Panc1 (cell line): ENCODE results near the gene TTLL11. TPM values are rescaled to one million over a fixed set of nuclear protein-coding genes. Genes with fewer than 3 reads are reported as not detected.

Source experiments
- ATAC-seq: fragments of 200-7000 bp; cut with Tn5 transposase; 2 replicates; pipeline ENCODE4 v1.9.1; 2020; ENCODE audit warnings: mild to moderate bottlenecking, moderate library complexity
- BruUV-seq: library from RNA; stranded (reverse); fragments of 400-500 nt; replicated peaks from 2 replicates; lab custom pipeline; 2021; lab: Mats Ljungman, UMichigan
- CTCF ChIA-PET: fragments of 300-600 bp; sonication (Branson Sonifier 250); formaldehyde crosslinking; loops from one replicate; lab custom pipeline; 2022; ENCODE audit warnings: antibody characterized with exemption; lab: Charles Lee
- POLR2A ChIA-PET: fragments of 300-600 bp; sonication (Branson Sonifier 250); formaldehyde crosslinking; loops from one replicate; lab custom pipeline; 2022; ENCODE audit warnings: antibody characterized with exemption; lab: Charles Lee
- DNase-seq: peaks from one replicate; pipeline ENCODE4 v3.0.0-alpha.2; 2010; ENCODE audit warnings: low read depth, low spot score
- H3K27ac ChIP-seq: 2 replicates; pipeline ENCODE4 v1.5.1; 2011; ENCODE audit warnings: mild to moderate bottlenecking, low read length, inconsistent platforms
- H3K27me3 ChIP-seq: fragments of 200-500 bp; sonication (Bioruptor generic); 2 replicates; pipeline ENCODE4 v1.6.0; 2014; ENCODE audit warnings: low read length, inconsistent platforms; ENCODE audit not compliant: control insufficient read depth, insufficient read depth
- H3K36me3 ChIP-seq: fragments of 200-500 bp; sonication (Bioruptor generic); 2 replicates; pipeline ENCODE4 v1.5.1; 2014; ENCODE audit warnings: inconsistent platforms, mild to moderate bottlenecking, low read length, moderate library complexity; ENCODE audit not compliant: control insufficient read depth, insufficient read depth
- H3K4me1 ChIP-seq: 2 replicates; pipeline ENCODE4 v1.5.1; 2011; ENCODE audit warnings: inconsistent platforms, mild to moderate bottlenecking, low read length, moderate library complexity; ENCODE audit not compliant: control insufficient read depth, insufficient read depth
- H3K4me3 ChIP-seq, 2 experiments: 2 replicates each; pipeline ENCODE4 v1.5.1; 2011 to 2012; ENCODE audit warnings: low read depth in 2 of 2, low read length in 2 of 2, mild to moderate bottlenecking in 2 of 2, inconsistent platforms in 1 of 2, moderate library complexity in 1 of 2
- H3K9me3 ChIP-seq: fragments of 200-500 bp; sonication (Bioruptor generic); 2 replicates; pipeline ENCODE4 v1.5.1; 2014; ENCODE audit warnings: low read depth, mild to moderate bottlenecking, inconsistent platforms, low read length, moderate library complexity; ENCODE audit not compliant: control insufficient read depth, insufficient read depth
- POLR2AphosphoS5 ChIP-seq: IDR thresholded peaks from 2 replicates; pipeline ENCODE4 v1.6.1; 2012; ENCODE audit warnings: mild to moderate bottlenecking, low read depth, low read length, moderate library complexity
- SIN3A ChIP-seq: IDR thresholded peaks from 2 replicates; pipeline ENCODE4 v1.6.1; 2012; ENCODE audit warnings: low read depth, mild to moderate bottlenecking, low read length, moderate library complexity, borderline replicate concordance; ENCODE audit not compliant: insufficient read depth
- TCF7L2 ChIP-seq: IDR thresholded peaks from 2 replicates; pipeline ENCODE4 v1.6.1; 2011; ENCODE audit warnings: mild to moderate bottlenecking, low read depth, low read length, inconsistent platforms
- in situ Hi-C: cut with HindIII; loops from 2 replicates; pipeline ENCODE4 v1.10.0; 2016; ENCODE audit warnings: low sequenced_read_pairs, low pct_unique_long_range_greater_than_20kb
- intact Hi-C: fragments of 100-400 bp; cut with micrococcal nuclease; formaldehyde crosslinking; loops from one replicate; pipeline ENCODE4 v1.10.0; 2022; ENCODE audit not compliant: unreplicated experiment
- total RNA-seq: library from RNA; stranded (reverse); gene quantifications from one replicate; pipeline ENCODE4 v1.2.1, GENCODE V29; 2021; ENCODE audit not compliant: unreplicated experiment
- TF ChIP-seq, protein P1 (sequence below), 2 experiments: IDR thresholded peaks; 2 replicates each; pipeline ENCODE4 v1.6.1; 2011 to 2012; ENCODE audit warnings: low read depth in 2 of 2, control low read depth in 1 of 2, low read length in 1 of 2, mild to moderate bottlenecking in 1 of 2, moderate library complexity in 1 of 2; ENCODE audit not compliant: insufficient read depth in 1 of 2
- TF ChIP-seq, protein P2 (sequence below): fragments of 450-650 bp; IDR thresholded peaks from 2 replicates; pipeline ENCODE4 v1.5.1; 2017; ENCODE audit warnings: mild to moderate bottlenecking

Gene TTLL11
- total RNA-seq, 1 experiment from 2014 or later, result 1.1 TPM

DNA sequence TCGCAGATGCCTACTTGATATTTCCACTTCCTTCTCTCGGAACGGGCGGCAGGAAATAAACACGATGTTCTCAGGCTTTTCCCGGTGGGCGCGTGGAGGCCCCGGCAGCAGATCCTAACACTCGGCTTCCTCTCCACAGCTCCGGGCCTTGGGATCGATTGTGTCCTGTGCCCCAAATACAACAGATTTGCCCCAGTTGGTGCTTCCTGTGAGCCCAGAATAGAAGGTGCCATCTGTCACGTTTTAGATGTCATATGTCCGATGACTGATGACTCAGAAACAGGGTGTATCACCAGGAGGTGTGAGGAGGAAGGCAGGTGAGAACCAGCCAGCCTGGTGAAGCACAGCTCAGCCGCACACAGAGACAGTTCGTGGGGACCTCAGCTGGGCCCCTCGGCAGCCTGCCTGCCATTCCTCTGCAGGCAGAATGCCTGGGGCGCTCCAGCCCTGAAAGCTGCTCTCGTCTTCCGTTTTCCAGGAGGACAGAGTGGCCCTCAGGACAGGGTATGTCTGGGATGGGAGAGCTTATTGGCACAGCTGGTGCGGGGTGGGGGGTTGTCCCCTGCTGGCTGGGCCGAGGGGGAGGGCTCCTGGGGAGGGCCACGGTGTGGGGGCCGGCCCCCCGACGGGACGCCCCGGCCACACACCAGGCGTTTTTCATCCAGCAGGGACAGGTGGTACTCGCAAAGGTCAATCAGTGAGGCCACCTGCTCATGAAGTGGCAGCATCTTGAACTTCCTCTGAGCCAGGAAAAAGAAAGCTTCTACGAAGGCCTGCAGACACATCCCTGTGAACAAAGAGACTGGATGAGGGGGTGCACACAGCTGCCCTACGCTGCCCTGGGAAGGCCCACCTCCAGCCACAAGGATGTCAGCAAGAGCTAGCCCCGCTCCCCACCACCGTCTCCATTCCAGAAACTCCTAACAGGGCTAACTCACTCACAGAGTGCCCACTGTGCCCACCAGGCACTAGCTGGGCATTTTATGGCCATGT, 270.7 kb downstream of the TTLL11 start:
- Histone ChIP-seq H3K27ac (no peak overlapping the region), H3K4me3 (no peak overlapping the region), H3K27me3 (no peaks in the 10 kb centered on the region), H3K36me3 (no peaks in the 10 kb centered on the region), H3K4me1 (no peaks in the 10 kb centered on the region), H3K9me3 (no peaks in the 10 kb centered on the region)
- ChIA-PET CTCF (no interaction called here), POLR2A (interaction anchor here (0.7 kb wide), 1 partner anchor 34 kb away, joined by 3 read pairs; no protein-coding TSS in a partner anchor)
- ATAC-seq (no peak), DNase-seq (no peak)
- TF ChIP-seq TCF7L2, result no peak
- TF ChIP-seq, protein P1, sequence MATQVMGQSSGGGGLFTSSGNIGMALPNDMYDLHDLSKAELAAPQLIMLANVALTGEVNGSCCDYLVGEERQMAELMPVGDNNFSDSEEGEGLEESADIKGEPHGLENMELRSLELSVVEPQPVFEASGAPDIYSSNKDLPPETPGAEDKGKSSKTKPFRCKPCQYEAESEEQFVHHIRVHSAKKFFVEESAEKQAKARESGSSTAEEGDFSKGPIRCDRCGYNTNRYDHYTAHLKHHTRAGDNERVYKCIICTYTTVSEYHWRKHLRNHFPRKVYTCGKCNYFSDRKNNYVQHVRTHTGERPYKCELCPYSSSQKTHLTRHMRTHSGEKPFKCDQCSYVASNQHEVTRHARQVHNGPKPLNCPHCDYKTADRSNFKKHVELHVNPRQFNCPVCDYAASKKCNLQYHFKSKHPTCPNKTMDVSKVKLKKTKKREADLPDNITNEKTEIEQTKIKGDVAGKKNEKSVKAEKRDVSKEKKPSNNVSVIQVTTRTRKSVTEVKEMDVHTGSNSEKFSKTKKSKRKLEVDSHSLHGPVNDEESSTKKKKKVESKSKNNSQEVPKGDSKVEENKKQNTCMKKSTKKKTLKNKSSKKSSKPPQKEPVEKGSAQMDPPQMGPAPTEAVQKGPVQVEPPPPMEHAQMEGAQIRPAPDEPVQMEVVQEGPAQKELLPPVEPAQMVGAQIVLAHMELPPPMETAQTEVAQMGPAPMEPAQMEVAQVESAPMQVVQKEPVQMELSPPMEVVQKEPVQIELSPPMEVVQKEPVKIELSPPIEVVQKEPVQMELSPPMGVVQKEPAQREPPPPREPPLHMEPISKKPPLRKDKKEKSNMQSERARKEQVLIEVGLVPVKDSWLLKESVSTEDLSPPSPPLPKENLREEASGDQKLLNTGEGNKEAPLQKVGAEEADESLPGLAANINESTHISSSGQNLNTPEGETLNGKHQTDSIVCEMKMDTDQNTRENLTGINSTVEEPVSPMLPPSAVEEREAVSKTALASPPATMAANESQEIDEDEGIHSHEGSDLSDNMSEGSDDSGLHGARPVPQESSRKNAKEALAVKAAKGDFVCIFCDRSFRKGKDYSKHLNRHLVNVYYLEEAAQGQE (IDR thresholded peaks at IDR 0.05; ENCODE audit: insufficient read depth in 1 of 2, low read depth in 2 of 2, low read length in 1 of 2), result no peak
- TF ChIP-seq, protein P2, sequence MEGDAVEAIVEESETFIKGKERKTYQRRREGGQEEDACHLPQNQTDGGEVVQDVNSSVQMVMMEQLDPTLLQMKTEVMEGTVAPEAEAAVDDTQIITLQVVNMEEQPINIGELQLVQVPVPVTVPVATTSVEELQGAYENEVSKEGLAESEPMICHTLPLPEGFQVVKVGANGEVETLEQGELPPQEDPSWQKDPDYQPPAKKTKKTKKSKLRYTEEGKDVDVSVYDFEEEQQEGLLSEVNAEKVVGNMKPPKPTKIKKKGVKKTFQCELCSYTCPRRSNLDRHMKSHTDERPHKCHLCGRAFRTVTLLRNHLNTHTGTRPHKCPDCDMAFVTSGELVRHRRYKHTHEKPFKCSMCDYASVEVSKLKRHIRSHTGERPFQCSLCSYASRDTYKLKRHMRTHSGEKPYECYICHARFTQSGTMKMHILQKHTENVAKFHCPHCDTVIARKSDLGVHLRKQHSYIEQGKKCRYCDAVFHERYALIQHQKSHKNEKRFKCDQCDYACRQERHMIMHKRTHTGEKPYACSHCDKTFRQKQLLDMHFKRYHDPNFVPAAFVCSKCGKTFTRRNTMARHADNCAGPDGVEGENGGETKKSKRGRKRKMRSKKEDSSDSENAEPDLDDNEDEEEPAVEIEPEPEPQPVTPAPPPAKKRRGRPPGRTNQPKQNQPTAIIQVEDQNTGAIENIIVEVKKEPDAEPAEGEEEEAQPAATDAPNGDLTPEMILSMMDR, result no peak
- BruUV-seq, result no TSS peak
- intact Hi-C loops (no loop called here), in situ Hi-C loops (no loop called here)

DNA sequence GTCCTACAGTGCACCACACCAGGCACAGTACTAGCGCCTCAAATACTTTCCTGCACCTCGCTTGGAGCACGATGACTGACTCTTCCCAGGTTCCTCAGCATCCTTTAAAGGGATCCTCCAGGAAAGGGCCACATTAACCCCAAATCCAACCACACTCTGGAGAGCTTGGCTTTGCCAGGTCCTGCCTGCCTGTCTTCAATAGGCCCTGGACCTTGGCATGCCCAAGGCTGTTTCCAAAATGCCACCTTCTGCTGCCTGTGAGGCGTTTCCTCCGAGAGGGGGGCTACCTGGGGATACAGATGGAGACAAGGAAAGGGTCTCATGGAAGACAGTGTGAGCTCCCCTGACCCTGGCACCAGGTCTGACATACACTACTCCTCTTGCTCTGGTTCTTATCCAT, 271.8 kb downstream of the TTLL11 start:
- no peak overlapping the region for H3K4me3 ChIP-seq
- BruUV-seq, result no TSS peak
- H3K9me3 ChIP-seq, result no peaks in the 10 kb centered on the region
- in situ Hi-C loops, result no loop called here
- TF ChIP-seq SIN3A, result no peak
- TF ChIP-seq POLR2AphosphoS5, result no peak
- TF ChIP-seq, protein P2, result no peak
- TF ChIP-seq TCF7L2, result no peak
- TF ChIP-seq, protein P1 (IDR thresholded peaks at IDR 0.05; ENCODE audit: insufficient read depth in 1 of 2, low read depth in 2 of 2, low read length in 1 of 2), result no peak
- H3K36me3 ChIP-seq, result no peaks in the 10 kb centered on the region
- intact Hi-C loops, result no loop called here
- CTCF ChIA-PET, result no interaction called here
- POLR2A ChIA-PET, result no interaction called here
- ATAC-seq (no peak), DNase-seq (no peak)
- H3K27ac ChIP-seq, result no peak overlapping the region
- no peaks in the 10 kb centered on the region for H3K4me1 ChIP-seq
- H3K27me3 ChIP-seq, result no peaks in the 10 kb centered on the region
